ENCODE results near the gene PAK1IP1. TPM values are rescaled to one million over a fixed set of nuclear protein-coding genes. Genes with fewer than 3 reads are reported as not detected.

Gene PAK1IP1
- total and polyA plus RNA-seq, 11 donors: 6.1 to 21.0 (median 8.7) TPM

- no peaks in the 10 kb centered on the region for H3K36me3 ChIP-seq
- H3K4me3 ChIP-seq: no peak overlapping the region
- H3K27ac ChIP-seq: no peak overlapping the region
- H3K4me1 ChIP-seq: peaks cover 0 to 1% (median 0%) of the 10 kb centered on the region in 12 donors
- no peaks in the 10 kb centered on the region for H3K9me3 ChIP-seq
- H3K27me3 ChIP-seq: no peaks in the 10 kb centered on the region
- no peak for TF ChIP-seq POLR2A (IDR thresholded peaks at IDR 0.05)
- TF ChIP-seq CTCF (IDR thresholded peaks at IDR 0.05): no peak
- ATAC-seq (no peak), DNase-seq (no peak)
- intact Hi-C loops (cut with DNase I): no loop called here
- 41 to 48% (median 45%) methylated on average over 6 of the region's 6 CpGs for WGBS, 4 donors
These were observed 7.2 kb upstream of the PAK1IP1 start for GRCh38 chr6:10687582-10687981.

- DNase-seq (no peak), ATAC-seq (no peak)
- H3K4me3 ChIP-seq: no peak overlapping the region
- no peaks in the 10 kb centered on the region for H3K36me3 ChIP-seq
- intact Hi-C loops (cut with DNase I): loop anchor here in 5 of 10 donors (5.0 to 10.0 kb wide), 5 partner anchors 54 to 186 kb away; partner anchors contain the start of gene TMEM14B (in 2 of the 5)
- TF ChIP-seq CTCF (IDR thresholded peaks at IDR 0.05) (no peak), POLR2A (IDR thresholded peaks at IDR 0.05) (no peak)
- no peaks in the 10 kb centered on the region for H3K9me3 ChIP-seq
- no peak overlapping the region for H3K27ac ChIP-seq
- H3K27me3 ChIP-seq: no peaks in the 10 kb centered on the region
- WGBS, 4 donors: 55 to 59% (median 57%) methylated on average over 15 of the region's 15 CpGs
- H3K4me1 ChIP-seq: peaks cover 0 to 24% (median 14%) of the 10 kb centered on the region in 12 donors
These were observed 3.9 kb upstream of the PAK1IP1 start for GRCh38 chr6:10690651-10691445.

- no peak for DNase-seq
- Histone ChIP-seq H3K36me3 (peaks cover 0 to 11% (median 9%) of the 10 kb centered on the region in 9 donors), H3K27me3 (no peaks in the 10 kb centered on the region), H3K9me3 (no peaks in the 10 kb centered on the region), H3K4me3 (peak overlapping the region in 9 of 12 donors; percentile 69 to 92 (median 77)), H3K4me1 (peaks cover 0 to 32% (median 18%) of the 10 kb centered on the region in 12 donors), H3K27ac (no peak overlapping the region)
- intact Hi-C loops (cut with DNase I): loop anchor here in 5 of 10 donors (5.0 to 10.0 kb wide), 5 partner anchors 52 to 188 kb away; partner anchors contain the start of gene TMEM14B (in 2 of the 5)
- no peak for TF ChIP-seq POLR2A (IDR thresholded peaks at IDR 0.05)
- no peak for TF ChIP-seq CTCF (IDR thresholded peaks at IDR 0.05)
- ATAC-seq: no peak
- 91 to 95% (median 93%) methylated on average over 8 of the region's 8 CpGs for WGBS, 4 donors
These were observed 1.7 kb upstream of the PAK1IP1 start for GRCh38 chr6:10692965-10693538.

- H3K27me3 ChIP-seq: no peaks in the 10 kb centered on the region
- intact Hi-C loops (cut with DNase I): loop anchor here in 9 of 10 donors (2.0 to 10.0 kb wide), 9 partner anchors 28 to 190 kb away; partner anchors contain the start of genes TMEM14B (in 5 of the 9) and TMEM14C (in 1 of the 9)
- TF ChIP-seq POLR2A (IDR thresholded peaks at IDR 0.05) (no peak), CTCF (IDR thresholded peaks at IDR 0.05) (no peak)
- ATAC-seq (no peak), DNase-seq (no peak)
- H3K4me3 ChIP-seq: peak overlapping the region; percentile 59 to 92 (median 77)
- 0 to 2% (median 1%) methylated on average over 17 of the region's 17 CpGs for whole genome bisulfite sequencing, 4 donors
- peaks cover 0 to 32% (median 18%) of the 10 kb centered on the region in 12 donors for H3K4me1 ChIP-seq
- peak overlapping the region; percentile 82 to 98 (median 96) for H3K27ac ChIP-seq
- H3K36me3 ChIP-seq: peaks cover 0 to 32% (median 23%) of the 10 kb centered on the region in 9 donors
- no peaks in the 10 kb centered on the region for H3K9me3 ChIP-seq
These were observed 400 bp downstream of the PAK1IP1 start for GRCh38 chr6:10695086-10695657.

All from heart left ventricle (tissue), 16 donors.